Thoracic aorta (tissue), 2 donors: ENCODE results near the gene MC3R. TPM values are rescaled to one million over a fixed set of nuclear protein-coding genes. Genes with fewer than 3 reads are reported as not detected.

Experiments used
- ATAC-seq: fragments of 150-250 bp; one replicate; pipeline ENCODE4 v1.8.0; 2017; ENCODE audit warnings: low read depth; ENCODE audit not compliant: insufficient number of reproducible peaks, low FRiP score
- DNase-seq: peaks from one replicate; pipeline ENCODE4 v3.0.0-alpha.2; 2020; ENCODE audit warnings: low spot score
- H3K27ac ChIP-seq, 2 donors: fragments of 200-600 bp; sonication (generic); 1 replicate in 1 of 2; 2 replicates in 1 of 2; pipeline ENCODE4 v1.5.1; 2016; ENCODE audit warnings: mild to moderate bottlenecking in 2 of 2, moderate library complexity in 2 of 2
- H3K27me3 ChIP-seq: fragments of 200-600 bp; sonication (generic); replicated peaks from 2 replicates; pipeline ENCODE4 v1.6.0; 2016; ENCODE audit warnings: mild to moderate bottlenecking; ENCODE audit not compliant: insufficient read depth
- H3K36me3 ChIP-seq: fragments of 200-600 bp; sonication (generic); one replicate; pipeline ENCODE4 v1.5.1; 2016
- H3K4me1 ChIP-seq, 2 donors: fragments of 200-600 bp; sonication (generic); 1 replicate in 1 of 2; 2 replicates in 1 of 2; pipeline versions ENCODE4 v1.5.1 to v1.6.0; 2016; ENCODE audit warnings: low read depth in 2 of 2, mild to moderate bottlenecking in 1 of 2; ENCODE audit not compliant: control insufficient read depth in 1 of 2
- H3K4me3 ChIP-seq: fragments of 200-600 bp; sonication (generic); 2 replicates; pipeline ENCODE4 v1.5.1; 2016; ENCODE audit warnings: mild to moderate bottlenecking
- H3K9me3 ChIP-seq: fragments of 200-600 bp; sonication (generic); 2 replicates; pipeline ENCODE4 v1.5.1; 2016
- total RNA-seq, 2 donors: library from RNA; depleted of rRNA; stranded (reverse); fragments of >200 nt; gene quantifications; one replicate each; pipeline versions ENCODE4 v1.1.0 to v1.2.3, GENCODE V29; 2016
- TF ChIP-seq, protein P1 (sequence below): fragments of 200-600 bp; sonication (generic); IDR thresholded peaks from one replicate; pipeline ENCODE4 v1.5.1; 2019; ENCODE audit warnings: antibody characterized with exemption

The MC3R gene
- not detected for total RNA-seq

DNA sequence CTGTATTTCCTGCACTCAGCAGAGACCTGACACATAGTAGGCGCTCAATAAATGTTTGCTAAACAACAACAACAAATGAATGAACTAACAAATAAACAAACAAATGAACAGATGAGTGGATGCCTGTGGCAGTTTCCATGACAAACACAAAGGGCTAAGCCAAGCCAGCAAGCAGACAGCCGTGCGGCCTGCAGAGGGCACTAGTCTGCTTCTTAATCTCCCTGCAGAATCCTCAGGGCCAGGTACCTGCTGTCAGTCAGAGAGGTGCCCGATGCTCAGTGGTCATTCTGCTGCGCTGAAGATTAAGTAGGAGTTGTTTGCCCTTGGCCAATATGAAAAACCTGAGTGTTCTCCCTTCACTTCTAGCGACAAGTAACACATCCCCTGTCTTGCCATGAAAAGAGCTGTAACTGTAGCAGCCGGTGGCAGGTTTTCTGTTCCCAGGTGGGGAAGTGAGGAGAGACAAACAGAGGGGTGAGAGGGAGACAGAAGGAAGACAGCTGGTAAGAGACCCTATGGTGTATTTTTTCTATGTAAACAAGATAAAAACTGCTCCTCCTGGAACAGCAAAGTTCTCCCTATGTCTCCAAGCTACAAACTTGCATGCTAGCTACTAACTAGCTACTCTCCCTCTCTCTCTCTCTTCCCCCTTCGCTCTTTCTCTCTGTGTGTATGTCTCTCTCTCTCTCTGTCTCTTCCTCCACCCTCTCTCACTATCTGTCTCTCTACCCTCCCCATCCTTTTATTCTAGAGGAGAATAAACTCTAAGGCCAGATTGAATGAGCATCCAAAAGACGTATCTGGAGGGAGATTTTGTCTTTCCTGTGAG, at the start of gene MC3R:
MC3R (plus strand) TSS at position 779 of the 829 bp plus-strand sequence. CDS start 112 bp downstream, outside the sequence.
- H3K9me3 ChIP-seq: no peaks in the 10 kb centered on the region
- no peaks in the 10 kb centered on the region for H3K4me1 ChIP-seq
- no peak for DNase-seq
- TF ChIP-seq, protein P1, sequence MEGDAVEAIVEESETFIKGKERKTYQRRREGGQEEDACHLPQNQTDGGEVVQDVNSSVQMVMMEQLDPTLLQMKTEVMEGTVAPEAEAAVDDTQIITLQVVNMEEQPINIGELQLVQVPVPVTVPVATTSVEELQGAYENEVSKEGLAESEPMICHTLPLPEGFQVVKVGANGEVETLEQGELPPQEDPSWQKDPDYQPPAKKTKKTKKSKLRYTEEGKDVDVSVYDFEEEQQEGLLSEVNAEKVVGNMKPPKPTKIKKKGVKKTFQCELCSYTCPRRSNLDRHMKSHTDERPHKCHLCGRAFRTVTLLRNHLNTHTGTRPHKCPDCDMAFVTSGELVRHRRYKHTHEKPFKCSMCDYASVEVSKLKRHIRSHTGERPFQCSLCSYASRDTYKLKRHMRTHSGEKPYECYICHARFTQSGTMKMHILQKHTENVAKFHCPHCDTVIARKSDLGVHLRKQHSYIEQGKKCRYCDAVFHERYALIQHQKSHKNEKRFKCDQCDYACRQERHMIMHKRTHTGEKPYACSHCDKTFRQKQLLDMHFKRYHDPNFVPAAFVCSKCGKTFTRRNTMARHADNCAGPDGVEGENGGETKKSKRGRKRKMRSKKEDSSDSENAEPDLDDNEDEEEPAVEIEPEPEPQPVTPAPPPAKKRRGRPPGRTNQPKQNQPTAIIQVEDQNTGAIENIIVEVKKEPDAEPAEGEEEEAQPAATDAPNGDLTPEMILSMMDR: no peak
- no peak within 1 kb of the TSS for H3K4me3 ChIP-seq
- no peak for ATAC-seq
- H3K36me3 ChIP-seq: no peaks in the 10 kb centered on the region
- no peaks in the 10 kb centered on the region for H3K27me3 ChIP-seq
- no peak within 1 kb of the TSS for H3K27ac ChIP-seq

DNA sequence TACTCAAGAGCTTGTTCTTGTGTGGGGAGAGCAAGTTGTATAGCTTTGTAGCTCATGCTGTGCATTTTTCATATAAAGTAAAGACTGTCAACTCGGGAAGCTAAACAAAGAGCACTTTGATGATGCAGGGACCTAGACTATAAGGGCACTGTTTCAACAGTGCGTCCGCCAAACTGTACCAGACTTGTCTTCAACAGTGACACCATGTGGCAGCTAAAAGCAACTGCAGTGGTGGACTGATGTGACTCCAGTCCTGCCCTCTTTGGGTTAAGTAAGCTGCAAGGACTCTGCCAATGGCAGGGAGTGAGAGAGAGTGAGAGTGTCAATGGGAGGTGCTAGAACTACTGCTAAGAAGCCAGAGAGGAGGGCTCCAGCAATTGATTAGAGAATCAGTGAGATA, 48.1 kb upstream of the MC3R start:
- DNase-seq (no peak), ATAC-seq (no peak)
- Histone ChIP-seq H3K4me3 (no peak overlapping the region), H3K4me1 (no peaks in the 10 kb centered on the region), H3K9me3 (peaks cover 5% of the 10 kb centered on the region), H3K27ac (no peak overlapping the region), H3K36me3 (no peaks in the 10 kb centered on the region), H3K27me3 (no peaks in the 10 kb centered on the region)
- TF ChIP-seq, protein P1: no peak

DNA sequence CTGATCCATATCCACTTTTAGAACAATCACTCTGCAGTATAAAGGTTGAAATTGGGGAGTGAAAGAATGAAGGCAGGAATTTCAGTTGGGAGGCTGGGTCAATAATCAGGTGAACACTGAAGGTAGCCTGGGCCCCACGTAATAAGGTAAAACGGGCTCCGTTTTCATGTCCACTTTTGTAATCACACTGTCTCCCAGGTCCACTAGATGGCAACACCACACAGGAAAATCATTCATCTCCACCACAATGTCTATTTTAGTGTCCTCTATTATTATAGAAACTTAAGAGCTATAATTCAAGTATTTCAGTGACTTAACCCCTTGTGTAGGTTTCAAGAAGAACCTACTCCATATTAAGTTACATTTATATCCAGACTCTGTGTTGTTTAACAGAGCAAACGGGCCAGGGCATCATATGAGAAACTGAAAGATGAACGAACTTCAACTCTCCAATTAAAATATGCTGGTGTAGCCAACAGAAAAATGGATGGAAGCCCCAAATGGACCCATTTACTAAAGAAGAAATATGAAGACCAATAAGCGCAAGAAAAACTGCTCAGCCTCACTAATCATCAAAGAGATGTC, 45.9 kb upstream of the MC3R start:
- DNase-seq: no peak
- H3K4me3 ChIP-seq: no peak overlapping the region
- no peaks in the 10 kb centered on the region for H3K27me3 ChIP-seq
- no peaks in the 10 kb centered on the region for H3K36me3 ChIP-seq
- no peak for ATAC-seq
- H3K27ac ChIP-seq: no peak overlapping the region
- H3K4me1 ChIP-seq: no peaks in the 10 kb centered on the region
- TF ChIP-seq, protein P1: no peak
- peaks cover 5% of the 10 kb centered on the region for H3K9me3 ChIP-seq

DNA sequence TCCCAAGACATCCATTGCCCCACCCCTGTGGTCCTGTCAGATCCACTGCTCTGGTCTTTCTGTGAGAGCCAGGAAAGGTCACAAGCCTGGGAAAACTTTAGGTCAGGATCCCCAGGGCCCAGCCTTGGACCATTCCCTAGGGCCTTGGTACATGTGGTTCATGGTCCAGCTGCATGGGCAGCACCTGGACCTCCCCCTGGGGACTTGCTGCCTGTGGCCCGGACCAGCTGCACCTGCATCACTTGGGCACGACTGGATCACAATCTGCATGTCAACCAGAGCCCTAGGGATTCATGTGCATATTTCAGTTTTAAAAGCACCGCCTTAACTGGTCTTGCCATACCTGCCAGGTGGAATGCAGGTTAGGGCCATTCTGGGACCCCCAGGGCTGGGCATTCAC, 44.3 kb upstream of the MC3R start:
- Histone ChIP-seq H3K36me3 (no peaks in the 10 kb centered on the region), H3K27me3 (no peaks in the 10 kb centered on the region), H3K27ac (no peak overlapping the region), H3K4me1 (no peaks in the 10 kb centered on the region), H3K9me3 (peaks cover 5% of the 10 kb centered on the region), H3K4me3 (no peak overlapping the region)
- TF ChIP-seq, protein P1: no peak
- ATAC-seq (no peak), DNase-seq (no peak)

DNA sequence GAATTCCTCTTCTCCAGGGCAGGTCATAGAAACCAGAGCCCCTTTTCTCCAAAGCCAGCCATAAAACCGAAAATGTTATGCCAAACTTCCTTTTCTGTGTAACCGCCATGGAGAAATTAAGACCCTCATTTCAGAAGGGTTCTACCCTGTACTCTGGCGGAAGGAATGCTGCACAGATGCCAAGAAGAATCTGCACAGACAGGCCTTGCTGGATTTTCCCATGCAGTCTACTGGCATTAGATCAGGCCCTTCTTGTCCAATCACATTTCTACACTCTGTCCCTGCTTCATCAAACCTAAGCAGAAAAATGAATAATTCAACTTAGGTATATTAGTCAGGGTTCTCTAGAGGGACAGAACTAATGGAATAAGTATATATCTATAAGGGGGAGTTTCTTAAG, 43.2 kb upstream of the MC3R start:
- DNase-seq: no peak
- H3K27me3 ChIP-seq: no peaks in the 10 kb centered on the region
- H3K9me3 ChIP-seq: peaks cover 4% of the 10 kb centered on the region
- no peaks in the 10 kb centered on the region for H3K4me1 ChIP-seq
- H3K27ac ChIP-seq: no peak overlapping the region
- H3K4me3 ChIP-seq: no peak overlapping the region
- TF ChIP-seq, protein P1: no peak
- no peak for ATAC-seq
- H3K36me3 ChIP-seq: no peaks in the 10 kb centered on the region
